WTC11 (cell line): ENCODE results near the gene IQSEC1. TPM values are rescaled to one million over a fixed set of nuclear protein-coding genes. Genes with fewer than 3 reads are reported as not detected.

Source experiments
- ATAC-seq: fragments of 200-7000 bp; cut with Tn5 transposase; 2 replicates; pipeline ENCODE4 v1.10.0; 2021; ENCODE audit warnings: mild to moderate bottlenecking, moderate library complexity
- CTCF ChIA-PET: fragments of 300-600 bp; sonication (Branson Sonifier 250); formaldehyde crosslinking; loops from one replicate; lab custom pipeline; 2021; ENCODE audit warnings: antibody characterized with exemption; lab: Charles Lee
- POLR2A ChIA-PET: fragments of 350-600 bp; sonication (Branson Sonifier 250); formaldehyde crosslinking; loops from one replicate; lab custom pipeline; 2021; ENCODE audit warnings: antibody characterized with exemption; lab: Charles Lee
- DNase-seq: peaks from one replicate; pipeline ENCODE4 v3.0.0; 2021; ENCODE audit warnings: low spot score
- H3K27ac Mint-ChIP-seq: 2 replicates; pipeline ENCODE4 v1.8.0; 2021; ENCODE audit warnings: mixed read lengths
- H3K27me3 Mint-ChIP-seq: 2 replicates; pipeline ENCODE4 v1.8.0; 2021; ENCODE audit warnings: low read depth, mild to moderate bottlenecking, moderate library complexity, mixed read lengths
- H3K36me3 Mint-ChIP-seq: 2 replicates; pipeline ENCODE4 v1.8.0; 2021; ENCODE audit warnings: mixed read lengths
- H3K4me1 Mint-ChIP-seq: 2 replicates; pipeline ENCODE4 v1.8.0; 2022; ENCODE audit warnings: mixed read lengths
- H3K4me3 Mint-ChIP-seq: 2 replicates; pipeline ENCODE4 v1.8.0; 2021; ENCODE audit warnings: mild to moderate bottlenecking, moderate library complexity, mixed read lengths
- H3K9me3 Mint-ChIP-seq: 2 replicates; pipeline ENCODE4 v1.8.0; 2021; ENCODE audit warnings: mixed read lengths
- GTF2I ChIP-seq: fragments of 250-450 bp; sonication (Bioruptor Pico); conservative IDR thresholded peaks from 2 replicates; pipeline ENCODE4 v1.4.0; 2021; ENCODE audit warnings: mild to moderate bottlenecking
- MYBL2 ChIP-seq: sonication (generic); formaldehyde crosslinking; IDR thresholded peaks from 2 replicates; pipeline ENCODE4 v1.8.1; 2023; ENCODE audit warnings: mild to moderate bottlenecking, moderate library complexity, missing genetic modification reagents
- NR2C2 ChIP-seq: sonication (generic); formaldehyde crosslinking; IDR thresholded peaks from 2 replicates; pipeline ENCODE4 v1.8.0; 2022; ENCODE audit warnings: mild to moderate bottlenecking, missing genetic modification reagents
- RORB ChIP-seq: fragments of 250-450 bp; sonication (Bioruptor Pico); IDR thresholded peaks from 2 replicates; pipeline ENCODE4 v1.9.0; 2021; ENCODE audit warnings: mild to moderate bottlenecking
- SMAD3 ChIP-seq: sonication (generic); formaldehyde crosslinking; IDR thresholded peaks from 2 replicates; pipeline ENCODE4 v1.8.0; 2022; ENCODE audit warnings: missing genetic modification reagents, mild to moderate bottlenecking, borderline replicate concordance
- ZNF219 ChIP-seq: sonication (generic); formaldehyde crosslinking; IDR thresholded peaks from 2 replicates; pipeline ENCODE4 v1.8.0; 2023; ENCODE audit warnings: missing genetic modification reagents, mild to moderate bottlenecking, borderline replicate concordance
- ZNF263 ChIP-seq: sonication (generic); formaldehyde crosslinking; IDR thresholded peaks from 2 replicates; pipeline ENCODE4 v1.8.1; 2022; ENCODE audit warnings: low read depth, mild to moderate bottlenecking, moderate library complexity, missing genetic modification reagents
- ZNF423 ChIP-seq: fragments of 250-450 bp; sonication (Bioruptor Pico); IDR thresholded peaks from 2 replicates; pipeline ENCODE4 v2.1.2; 2022; ENCODE audit warnings: mild to moderate bottlenecking, moderate library complexity
- total RNA-seq: library from RNA; stranded (reverse); gene quantifications from 3 replicates; pipeline ENCODE4 v1.2.3, GENCODE V29; 2021
- TF ChIP-seq, protein P1 (sequence below): sonication (generic); formaldehyde crosslinking; IDR thresholded peaks from 2 replicates; pipeline ENCODE4 v1.8.1; 2022; ENCODE audit warnings: mild to moderate bottlenecking, missing genetic modification reagents, moderate library complexity, borderline replicate concordance
- TF ChIP-seq, protein P2 (sequence below): sonication (generic); formaldehyde crosslinking; IDR thresholded peaks from 2 replicates; pipeline ENCODE4 v1.8.1; 2022; ENCODE audit warnings: mild to moderate bottlenecking, moderate library complexity, missing genetic modification reagents
- TF ChIP-seq, protein P3 (sequence below): sonication (generic); formaldehyde crosslinking; IDR thresholded peaks from 2 replicates; pipeline ENCODE4 v1.8.1; 2023; ENCODE audit warnings: mild to moderate bottlenecking, moderate library complexity, missing genetic modification reagents

IQSEC1 gene
- total RNA-seq, 1 experiment from 2014 or later: 35.0 TPM

DNA sequence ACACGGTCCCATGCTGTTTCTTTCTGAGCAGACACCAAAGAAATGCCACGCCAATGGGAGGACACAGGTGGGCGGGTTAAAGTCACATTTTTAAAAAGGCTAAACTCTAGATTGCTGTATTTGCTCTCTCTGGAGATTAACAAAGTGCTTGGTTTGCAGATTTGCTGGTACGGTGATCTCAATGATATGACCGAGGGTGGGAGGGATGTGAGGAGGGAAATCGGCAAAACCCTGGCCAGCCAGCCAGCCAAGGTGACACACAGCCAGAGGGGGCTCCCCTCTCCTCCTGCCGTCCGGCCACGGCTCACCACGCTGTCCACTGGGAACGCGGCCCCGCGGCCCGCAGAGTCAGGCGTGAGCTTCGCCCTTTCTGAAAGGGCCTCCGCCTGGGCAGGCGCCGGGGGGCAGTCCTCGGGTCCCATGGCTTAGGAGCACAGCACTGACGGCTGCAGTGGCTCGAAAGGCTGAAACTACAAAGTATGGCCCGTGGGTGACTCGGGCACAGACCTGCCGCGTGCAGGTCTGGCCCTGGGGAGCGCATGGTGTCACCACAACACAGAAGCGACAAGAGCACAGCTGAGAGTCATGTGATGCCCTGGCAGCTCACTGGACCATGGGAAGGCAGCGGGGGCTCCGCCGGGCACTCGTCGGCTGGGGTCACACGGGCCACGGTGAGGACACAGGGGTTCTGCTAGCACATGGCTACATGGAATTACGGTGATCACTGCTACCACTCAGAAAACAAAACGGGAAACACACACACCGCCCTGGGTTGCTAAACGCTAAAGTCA is 174.1 kb downstream of the IQSEC1 start:
- H3K27me3 Mint-ChIP-seq: peaks cover 4% of the 10 kb centered on the region; the same call in 1 of the 2 replicates
- DNase-seq: no peak
- TF ChIP-seq RORB (CRISPR knock-in tag): no peak
- no peak for TF ChIP-seq ZNF423 (CRISPR knock-in tag)
- TF ChIP-seq, protein P1, sequence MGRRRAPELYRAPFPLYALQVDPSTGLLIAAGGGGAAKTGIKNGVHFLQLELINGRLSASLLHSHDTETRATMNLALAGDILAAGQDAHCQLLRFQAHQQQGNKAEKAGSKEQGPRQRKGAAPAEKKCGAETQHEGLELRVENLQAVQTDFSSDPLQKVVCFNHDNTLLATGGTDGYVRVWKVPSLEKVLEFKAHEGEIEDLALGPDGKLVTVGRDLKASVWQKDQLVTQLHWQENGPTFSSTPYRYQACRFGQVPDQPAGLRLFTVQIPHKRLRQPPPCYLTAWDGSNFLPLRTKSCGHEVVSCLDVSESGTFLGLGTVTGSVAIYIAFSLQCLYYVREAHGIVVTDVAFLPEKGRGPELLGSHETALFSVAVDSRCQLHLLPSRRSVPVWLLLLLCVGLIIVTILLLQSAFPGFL: no peak
- no peak for TF ChIP-seq GTF2I (CRISPR knock-in tag)
- TF ChIP-seq MYBL2 (CRISPR knock-in tag): no peak
- TF ChIP-seq ZNF263 (CRISPR knock-in tag): no peak
- TF ChIP-seq SMAD3 (CRISPR knock-in tag): no peak
- TF ChIP-seq, protein P2, sequence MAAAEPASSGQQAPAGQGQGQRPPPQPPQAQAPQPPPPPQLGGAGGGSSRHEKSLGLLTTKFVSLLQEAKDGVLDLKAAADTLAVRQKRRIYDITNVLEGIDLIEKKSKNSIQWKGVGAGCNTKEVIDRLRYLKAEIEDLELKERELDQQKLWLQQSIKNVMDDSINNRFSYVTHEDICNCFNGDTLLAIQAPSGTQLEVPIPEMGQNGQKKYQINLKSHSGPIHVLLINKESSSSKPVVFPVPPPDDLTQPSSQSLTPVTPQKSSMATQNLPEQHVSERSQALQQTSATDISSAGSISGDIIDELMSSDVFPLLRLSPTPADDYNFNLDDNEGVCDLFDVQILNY (CRISPR knock-in tag): no peak
- TF ChIP-seq, all 79 proteins: peak for 0
- no peak for ATAC-seq
- Mint-ChIP-seq H3K4me1 (peaks cover 10% of the 10 kb centered on the region), H3K4me3 (no peak overlapping the region), H3K36me3 (peaks cover 5% of the 10 kb centered on the region; the same call in 1 of the 2 replicates), H3K9me3 (no peaks in the 10 kb centered on the region), H3K27ac (no peak overlapping the region)
- POLR2A ChIA-PET: no interaction called here
- CTCF ChIA-PET: interaction anchor here (0.6 to 1.3 kb wide), 4 partner anchors 31 to 246 kb away, joined by 3 to 5 read pairs (median 4); no protein-coding TSS in a partner anchor

DNA sequence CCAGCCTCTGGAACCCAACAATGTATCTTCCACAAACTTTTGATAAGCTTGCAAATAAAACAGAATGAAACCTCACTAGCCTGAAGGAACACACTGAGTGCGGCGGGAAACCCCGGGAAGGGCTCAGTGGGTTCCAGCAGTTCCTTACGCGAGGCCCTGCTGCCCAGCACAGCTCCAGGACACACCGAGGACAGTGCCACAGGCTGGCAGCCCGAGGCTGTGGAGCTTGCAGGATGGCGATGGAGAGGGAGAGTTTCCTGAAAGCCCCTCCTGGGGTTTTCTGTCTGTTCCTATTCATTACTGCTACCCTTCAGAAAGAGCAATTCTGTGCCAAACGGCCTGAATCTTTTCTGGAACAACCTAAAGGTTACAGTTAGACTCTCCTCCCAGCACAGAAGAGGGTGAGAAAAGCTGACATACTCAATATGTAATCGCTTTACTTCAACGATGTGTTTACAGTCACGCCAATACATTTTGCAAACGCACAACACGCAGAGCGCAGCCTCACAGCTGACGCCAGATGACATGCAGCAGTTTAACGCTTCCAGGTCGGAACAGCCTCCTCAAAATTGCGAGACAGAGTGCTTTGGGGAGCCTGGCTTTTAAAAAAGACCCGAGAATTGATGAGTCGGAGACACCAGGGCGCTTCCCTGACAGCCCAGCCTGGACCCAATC is 174.8 kb downstream of the IQSEC1 start:
- ATAC-seq (no peak), DNase-seq (no peak)
- no peaks in the 10 kb centered on the region for H3K9me3 Mint-ChIP-seq
- peaks cover 10% of the 10 kb centered on the region for H3K4me1 Mint-ChIP-seq
- CTCF ChIA-PET: no interaction called here
- no peak overlapping the region for H3K4me3 Mint-ChIP-seq
- peaks cover 5% of the 10 kb centered on the region; the same call in 1 of the 2 replicates for H3K36me3 Mint-ChIP-seq
- POLR2A ChIA-PET: no interaction called here
- H3K27ac Mint-ChIP-seq: no peak overlapping the region
- peaks cover 6% of the 10 kb centered on the region; the same call in 1 of the 2 replicates for H3K27me3 Mint-ChIP-seq
- TF ChIP-seq, protein P3, sequence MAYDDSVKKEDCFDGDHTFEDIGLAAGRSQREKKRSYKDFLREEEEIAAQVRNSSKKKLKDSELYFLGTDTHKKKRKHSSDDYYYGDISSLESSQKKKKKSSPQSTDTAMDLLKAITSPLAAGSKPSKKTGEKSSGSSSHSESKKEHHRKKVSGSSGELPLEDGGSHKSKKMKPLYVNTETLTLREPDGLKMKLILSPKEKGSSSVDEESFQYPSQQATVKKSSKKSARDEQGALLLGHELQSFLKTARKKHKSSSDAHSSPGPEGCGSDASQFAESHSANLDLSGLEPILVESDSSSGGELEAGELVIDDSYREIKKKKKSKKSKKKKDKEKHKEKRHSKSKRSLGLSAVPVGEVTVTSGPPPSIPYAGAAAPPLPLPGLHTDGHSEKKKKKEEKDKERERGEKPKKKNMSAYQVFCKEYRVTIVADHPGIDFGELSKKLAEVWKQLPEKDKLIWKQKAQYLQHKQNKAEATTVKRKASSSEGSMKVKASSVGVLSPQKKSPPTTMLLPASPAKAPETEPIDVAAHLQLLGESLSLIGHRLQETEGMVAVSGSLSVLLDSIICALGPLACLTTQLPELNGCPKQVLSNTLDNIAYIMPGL (CRISPR knock-in tag): no peak
- no peak for TF ChIP-seq ZNF219 (CRISPR knock-in tag)

DNA sequence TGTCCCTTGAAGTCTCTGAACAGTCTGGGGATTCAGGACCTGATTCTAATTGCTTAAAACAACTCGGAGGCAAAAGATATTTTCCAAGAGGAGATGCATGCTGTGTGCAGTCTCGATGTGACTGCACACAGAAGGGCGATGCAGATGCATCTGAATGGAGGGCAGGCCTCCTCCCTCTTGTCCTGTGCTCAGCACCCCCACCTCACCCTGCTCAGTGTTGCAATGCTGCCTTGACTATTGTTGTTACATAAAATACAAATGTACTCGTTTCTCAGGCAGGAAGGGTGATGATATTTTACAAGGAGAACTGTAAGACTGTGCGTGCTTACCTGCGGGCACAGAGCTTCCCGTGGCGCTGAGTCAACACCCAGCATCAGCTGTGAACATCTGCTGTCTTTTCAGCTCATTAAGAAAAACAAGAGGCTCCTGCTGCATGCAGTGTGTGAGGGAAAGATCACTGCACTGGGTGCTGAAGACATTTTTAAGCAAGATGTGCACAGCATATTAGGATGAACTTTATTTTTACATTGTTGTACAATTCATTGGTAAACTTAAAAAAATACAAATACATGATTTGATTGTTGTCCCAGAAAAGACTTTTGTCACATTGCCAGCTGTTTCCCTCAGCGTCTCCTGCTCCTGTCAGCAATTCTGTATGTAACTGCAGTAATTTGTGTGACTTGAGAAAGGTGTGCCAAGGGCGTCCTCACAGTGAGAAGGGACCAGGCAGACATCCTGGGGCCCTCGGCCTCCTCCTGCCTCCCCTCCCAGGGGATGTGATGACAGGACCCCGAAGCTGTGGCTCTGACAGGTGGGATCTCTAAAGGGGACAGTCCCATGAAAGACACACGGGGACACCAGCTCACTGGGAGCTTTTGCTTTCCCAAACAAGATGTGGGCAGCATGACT is 175.6 kb downstream of the IQSEC1 start:
- POLR2A ChIA-PET: no interaction called here
- ATAC-seq (no peak), DNase-seq (no peak)
- no peaks in the 10 kb centered on the region for H3K9me3 Mint-ChIP-seq
- peaks cover 10% of the 10 kb centered on the region for H3K27me3 Mint-ChIP-seq
- H3K27ac Mint-ChIP-seq: no peak overlapping the region; the same call in 1 of the 2 replicates
- peaks cover 5% of the 10 kb centered on the region; the same call in 1 of the 2 replicates for H3K36me3 Mint-ChIP-seq
- H3K4me3 Mint-ChIP-seq: no peak overlapping the region
- TF ChIP-seq NR2C2 (CRISPR knock-in tag): no peak
- peaks cover 10% of the 10 kb centered on the region for H3K4me1 Mint-ChIP-seq
- CTCF ChIA-PET: no interaction called here
